Stimulated activated CD4-positive, alpha-beta T cell treated with anti-CD3 and anti-CD28 coated beads, Interleukin-12 subunit alpha, Interleukin-12 subunit beta, amount 100 ng/mL, for 4 hours (primary cell): Measurements from ENCODE around the gene MTRF1.
A peak's percentile ranks its signal among the peaks of the same experiment; 100 is the strongest.
"Not testable (repeated sequence)": the region's sequence is repeated elsewhere in the genome, so short reads cannot be mapped to it uniquely, and the experiment has no call there.

Source experiments
- DNase-seq: peaks from one replicate; pipeline ENCODE4 v3.0.0-alpha.2; 2020

MTRF1 gene

DNA sequence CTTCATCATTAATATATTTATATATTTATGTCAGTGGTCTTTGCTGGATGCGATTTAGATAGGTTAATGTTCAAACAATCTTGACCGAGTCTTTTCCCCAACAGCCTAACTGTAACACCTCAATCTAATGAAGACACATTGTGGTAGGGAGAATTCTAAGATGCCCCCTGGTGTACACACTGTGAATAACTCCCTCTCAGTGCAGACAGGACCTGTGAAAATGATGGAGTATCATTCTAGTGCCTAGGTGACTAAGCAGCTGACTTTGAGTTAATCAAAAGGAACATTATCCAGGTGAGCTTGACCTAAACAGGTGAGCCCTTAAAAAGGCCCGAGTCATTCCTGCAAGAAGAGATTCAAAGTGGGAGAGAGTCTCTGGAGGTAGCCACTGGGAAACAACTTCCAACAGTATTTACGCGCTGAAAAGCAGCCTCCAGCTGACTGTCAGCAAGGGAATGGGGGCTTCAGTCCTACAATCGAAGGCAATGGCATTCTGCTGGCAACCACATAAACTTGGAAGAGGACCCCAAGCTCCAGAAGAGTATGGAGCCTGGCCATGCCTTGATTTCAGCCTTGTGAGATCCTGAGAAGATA, 41.0 kb downstream of the MTRF1 start:
- peak; percentile 13 for DNase-seq

DNA sequence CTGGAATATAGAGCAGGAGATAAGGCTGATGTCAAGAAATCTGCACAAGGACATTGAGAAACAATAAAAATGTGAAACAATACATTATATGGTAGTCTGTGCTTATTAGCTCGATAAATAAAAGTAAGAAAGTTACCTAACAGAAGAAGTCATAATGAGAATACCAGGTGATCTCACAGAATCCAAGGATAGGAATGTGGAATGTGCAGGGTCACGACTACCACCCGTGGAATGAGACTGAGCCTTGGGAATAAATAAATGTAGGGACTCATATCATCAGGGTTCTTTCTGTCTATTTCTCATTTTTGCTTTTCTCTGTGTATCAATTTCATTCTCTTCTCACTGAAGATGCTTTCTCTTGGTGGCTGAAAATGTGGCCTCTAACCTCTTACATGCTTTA, 43.0 kb downstream of the MTRF1 start:
- no peak for DNase-seq

DNA sequence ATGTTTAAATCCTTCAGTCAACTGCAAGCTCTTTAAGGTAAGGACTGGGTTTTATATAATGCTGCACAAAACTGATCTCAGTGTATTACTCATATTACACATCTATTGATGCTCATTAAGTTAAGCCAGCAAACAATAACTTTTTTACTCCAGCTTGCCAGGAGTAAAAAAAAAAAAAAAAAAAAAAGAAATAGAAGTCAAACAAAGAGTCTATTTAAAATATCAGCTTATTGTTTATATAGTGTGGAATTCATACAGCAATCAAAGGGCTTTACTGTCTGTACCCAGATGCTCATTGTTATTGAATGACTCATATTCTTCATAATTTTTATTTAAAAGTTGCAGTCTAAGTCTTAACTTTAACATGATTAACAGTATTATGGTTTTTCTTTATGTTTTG, 47.2 kb downstream of the MTRF1 start:
- no peak for DNase-seq

DNA sequence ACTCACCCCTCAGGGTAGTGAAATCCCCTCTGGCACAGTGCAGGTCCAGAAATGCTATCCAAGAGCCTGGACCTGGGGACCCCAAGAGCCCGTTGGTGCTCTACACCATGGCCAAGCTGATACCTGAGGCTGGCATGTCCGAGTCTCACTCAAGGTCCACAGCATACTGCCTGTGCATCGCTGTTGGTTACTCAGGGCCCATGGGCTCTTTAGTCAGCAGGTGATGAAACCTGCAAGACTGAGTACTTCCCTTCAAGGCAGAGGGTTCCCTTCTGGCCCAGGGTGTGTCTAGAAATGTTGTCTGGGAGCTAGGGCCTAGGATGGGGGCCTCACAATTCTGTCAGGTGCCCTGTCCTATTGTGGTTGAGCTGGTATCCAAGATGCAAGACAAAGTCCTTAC, 49.5 kb downstream of the MTRF1 start:
- no peak for DNase-seq

- DNase-seq, result no peak
Observed at GRCh38 chr13:41213316-41213715, 50.1 kb downstream of the MTRF1 start.

DNA sequence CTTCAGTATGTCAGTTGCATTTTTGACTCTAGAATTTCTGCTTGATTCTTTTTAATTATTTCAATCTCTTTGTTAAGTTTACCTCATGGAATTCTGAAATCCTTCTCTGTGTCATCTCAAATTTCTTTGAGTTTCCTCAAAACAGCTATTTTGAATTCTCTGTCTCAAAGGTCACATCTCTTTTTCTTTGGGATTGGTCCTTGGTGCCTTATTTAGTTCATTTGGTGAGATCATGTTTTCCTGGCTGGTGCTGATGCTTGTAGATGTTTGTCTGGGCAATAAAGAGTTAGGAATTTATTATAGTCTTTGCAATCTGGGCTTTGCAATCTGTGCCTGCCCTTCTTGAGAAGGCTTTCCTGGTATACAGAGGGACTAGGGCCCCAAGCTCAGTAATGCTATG, 50.5 kb downstream of the MTRF1 start:
- DNase-seq, result no peak

GRCh38 chr13:41211062-41211461, 52.3 kb downstream of the MTRF1 start:
- DNase-seq, result no peak

- no peak for DNase-seq
Observed at GRCh38 chr13:41206467-41206866, 56.9 kb downstream of the MTRF1 start.

- no peak for DNase-seq
Observed at GRCh38 chr13:41203810-41204209, 59.6 kb downstream of the MTRF1 start.

DNA sequence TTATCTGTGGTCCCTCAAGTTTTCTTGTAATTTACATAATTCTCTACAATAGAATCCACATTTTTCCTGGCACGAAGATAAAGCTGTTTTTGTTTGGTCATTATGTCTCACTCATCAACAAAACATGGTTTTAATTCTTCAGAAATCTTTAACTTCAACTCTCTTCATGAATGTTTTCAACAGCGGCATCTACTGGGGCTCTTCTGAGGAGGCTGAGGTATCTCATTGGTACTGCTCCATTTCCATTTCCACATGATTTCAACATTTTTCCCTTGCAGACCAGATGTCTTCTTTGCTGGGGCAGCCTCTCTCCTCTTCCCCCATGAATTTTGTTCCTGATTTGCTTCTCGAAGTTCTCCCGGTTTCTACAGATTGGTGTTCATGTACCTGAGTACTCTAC, 63.2 kb downstream of the MTRF1 start:
- no peak for DNase-seq

GRCh38 chr13:41199526-41199925, 63.9 kb downstream of the MTRF1 start:
- DNase-seq, result no peak

- no peak for DNase-seq
Observed at GRCh38 chr13:41199079-41199478, 64.3 kb downstream of the MTRF1 start.

GRCh38 chr13:41196620-41197019, 66.8 kb downstream of the MTRF1 start:
- no peak for DNase-seq

- no peak for DNase-seq
Observed at GRCh38 chr13:41196011-41196410, 67.4 kb downstream of the MTRF1 start.

- DNase-seq, result peak; percentile 92
Observed at GRCh38 chr13:41193919-41194824, 69.2 kb downstream of the MTRF1 start, which contains the start of gene KBTBD7. TSS of gene KBTBD7 (minus strand) at chr13:41194569. CDS start at chr13:41194257, 312 bp downstream.

DNA sequence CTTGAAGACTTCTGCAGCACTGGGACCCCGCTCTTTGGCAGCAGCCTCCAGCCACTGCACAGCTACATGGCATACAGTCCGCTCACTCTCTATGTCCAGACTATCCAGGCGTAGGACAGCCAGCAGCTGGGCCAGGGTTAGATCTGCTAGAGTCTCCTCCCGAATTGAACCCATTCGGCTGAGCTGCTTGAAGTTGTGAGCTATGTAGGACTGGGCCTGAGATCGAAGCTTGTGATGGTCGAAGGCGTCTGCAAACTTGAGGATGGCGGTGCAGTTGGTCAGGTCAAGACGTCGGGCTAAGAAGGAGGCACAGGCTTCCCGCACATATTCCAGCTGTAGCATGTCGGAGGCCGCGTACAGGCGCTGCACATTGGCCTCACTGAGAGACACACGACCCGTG, 69.9 kb downstream of the MTRF1 start:
- DNase-seq, result peak; percentile 0

- no peak for DNase-seq
Observed at GRCh38 chr13:41188584-41188983, 74.8 kb downstream of the MTRF1 start.

GRCh38 chr13:41186481-41186880, 76.9 kb downstream of the MTRF1 start:
- no peak for DNase-seq

DNA sequence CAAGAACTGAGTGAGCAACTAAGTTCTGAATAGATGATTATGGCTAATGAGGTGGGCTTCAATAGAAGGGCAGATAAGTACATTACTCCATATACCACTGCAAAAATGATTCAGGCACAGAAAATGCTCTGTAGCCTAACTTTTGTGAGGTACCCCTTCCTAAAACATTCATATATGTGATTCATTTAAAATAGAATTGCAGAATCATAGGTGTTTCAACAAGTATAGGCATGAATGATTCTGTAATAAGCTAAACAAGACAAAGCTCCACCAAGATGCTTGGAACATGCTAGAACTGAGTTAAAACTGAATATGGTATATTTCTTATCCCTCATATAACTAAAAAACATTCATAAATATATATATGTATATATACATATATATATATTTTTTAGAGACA, 81.1 kb downstream of the MTRF1 start:
- DNase-seq, result no peak

GRCh38 chr13:41179593-41180250, 83.7 kb downstream of the MTRF1 start:
- DNase-seq, result no peak

- DNase-seq, result no peak
Observed at GRCh38 chr13:41178040-41178439, 85.3 kb downstream of the MTRF1 start.

GRCh38 chr13:41177616-41178015, 85.8 kb downstream of the MTRF1 start:
- no peak for DNase-seq

DNA sequence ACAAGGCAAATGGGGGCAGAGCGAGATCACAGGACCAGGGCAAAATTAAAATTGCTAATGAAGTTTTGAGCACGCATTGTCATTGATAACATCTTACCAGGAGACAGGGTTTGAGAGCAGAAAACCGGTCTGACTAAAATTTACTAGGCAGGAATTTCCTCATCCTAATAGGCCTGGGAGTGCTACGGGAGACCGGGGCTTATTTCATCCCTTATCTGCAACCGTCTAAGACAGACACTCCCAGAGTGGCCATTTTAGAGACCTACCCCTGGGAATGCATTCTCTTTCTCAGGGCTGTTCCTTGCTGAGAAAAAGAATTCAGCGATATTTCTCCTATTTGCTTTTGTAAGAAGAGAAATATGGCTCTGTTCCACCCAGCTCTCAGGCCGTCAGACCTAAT, 87.8 kb downstream of the MTRF1 start:
- not testable (repeated sequence) for DNase-seq
